H1 (cell line): Measurements from ENCODE around the gene NKX6-1. TPM values are rescaled to one million over a fixed set of nuclear protein-coding genes. Genes with fewer than 3 reads are reported as not detected.

Experiments used
- ATF2 ChIP-seq: IDR thresholded peaks from 2 replicates; pipeline ENCODE4 v1.6.1; 2012; ENCODE audit warnings: low read length, inconsistent platforms
- BRCA1 ChIP-seq: IDR thresholded peaks from 2 replicates; pipeline ENCODE4 v1.6.1; 2012; ENCODE audit warnings: low read depth, low read length, improper control_type of control experiment
- CHD7 ChIP-seq: fragments of 300-600 bp; sonication (generic); IDR thresholded peaks from 2 replicates; pipeline ENCODE4 v1.7.1; 2012; ENCODE audit warnings: low read length, moderate library complexity, mild to moderate bottlenecking, inconsistent platforms; ENCODE audit not compliant: insufficient replicate concordance
- CREB1 ChIP-seq: IDR thresholded peaks from 2 replicates; pipeline ENCODE4 v1.6.1; 2012; ENCODE audit warnings: inconsistent platforms
- GTF2F1 ChIP-seq: IDR thresholded peaks from 2 replicates; pipeline ENCODE4 v1.6.1; 2012; ENCODE audit warnings: low read depth, low read length, improper control_type of control experiment, borderline replicate concordance
- PHF8 ChIP-seq: fragments of 200-600 bp; sonication (generic); conservative IDR thresholded peaks from 2 replicates; pipeline ENCODE4 v1.7.1; 2012; ENCODE audit warnings: low read depth, mild to moderate bottlenecking, inconsistent platforms, low read length, moderate library complexity
- RXRA ChIP-seq: IDR thresholded peaks from 2 replicates; pipeline ENCODE4 v1.6.1; 2011; ENCODE audit warnings: low read depth, mild to moderate bottlenecking, low read length, moderate library complexity; ENCODE audit not compliant: insufficient read depth
- SUZ12 ChIP-seq: fragments of 200-600 bp; sonication (generic); IDR thresholded peaks from 2 replicates; pipeline ENCODE4 v1.6.1; 2012; ENCODE audit warnings: mild to moderate bottlenecking, inconsistent platforms, low read length, moderate library complexity, mixed read lengths
- USF2 ChIP-seq: IDR thresholded peaks from 2 replicates; pipeline ENCODE4 v1.6.1; 2011; ENCODE audit warnings: low read length, improper control_type of control experiment
- polyA plus RNA-seq, 7 experiments: library from polyadenylated mRNA; depleted of rRNA in 3 of 7; stranded (reverse) in 5 of 7; unstranded in 2 of 7; fragments of >200 nt in 5 of 7; fragments of 200-250 nt in 2 of 7; gene quantifications; 1 replicate in 5 of 7; 2 replicates in 1 of 7; 4 replicates in 1 of 7; pipeline versions ENCODE4 v1.2.1 to v1.2.3, GENCODE V29; 2011 to 2013; ENCODE audit warnings: missing spikeins in 2 of 7, mixed read lengths in 2 of 7
- total RNA-seq: library from RNA; stranded (reverse); fragmentation: NEBNext Ultra II Directional; extraction: Animal tissue kit (Norgen Biotek cat#: 25700); gene quantifications from 2 replicates; pipeline ENCODE4 v1.2.1, GENCODE V29; 2021

Gene NKX6-1
- total and polyA plus RNA-seq, 2 of the 8 experiments (the other 6 are each of a cell fraction or from before 2014, with no cell fraction given): 0.03 to 0.45 TPM

GRCh38 chr4:84511703-84512102 lies 12.6 kb upstream of the NKX6-1 start (continued):
- TF ChIP-seq CHD7: no peak
- TF ChIP-seq SUZ12: no peak
- TF ChIP-seq BRCA1: no peak
- TF ChIP-seq PHF8: no peak
- TF ChIP-seq USF2: no peak
- no peak for TF ChIP-seq RXRA
- TF ChIP-seq ATF2: no peak
- no peak for TF ChIP-seq CREB1
- no peak for TF ChIP-seq GTF2F1
